Endothelial cell (in vitro differentiated cells): Measurements from ENCODE around the gene PNKP. TPM values are rescaled to one million over a fixed set of nuclear protein-coding genes. Genes with fewer than 3 reads are reported as not detected.

Experiments used
- DNase-seq: peaks from one replicate; pipeline ENCODE4 v3.0.0; 2021; ENCODE audit warnings: low spot score
- H3K27ac Mint-ChIP-seq: one replicate; pipeline ENCODE4 v1.8.0; 2021; ENCODE audit warnings: mixed read lengths, inconsistent platforms; ENCODE audit not compliant: unreplicated experiment
- H3K27me3 Mint-ChIP-seq: one replicate; pipeline ENCODE4 v1.8.0; 2021; ENCODE audit warnings: mild to moderate bottlenecking, moderate library complexity, mixed read lengths, inconsistent platforms; ENCODE audit not compliant: unreplicated experiment
- H3K36me3 Mint-ChIP-seq: one replicate; pipeline ENCODE4 v1.8.0; 2021; ENCODE audit warnings: mild to moderate bottlenecking, low read depth, mixed read lengths, inconsistent platforms; ENCODE audit not compliant: unreplicated experiment
- H3K4me1 Mint-ChIP-seq: one replicate; pipeline ENCODE4 v1.8.0; 2021; ENCODE audit warnings: mild to moderate bottlenecking, mixed read lengths, inconsistent platforms; ENCODE audit not compliant: unreplicated experiment
- H3K4me3 Mint-ChIP-seq: one replicate; pipeline ENCODE4 v1.8.0; 2021; ENCODE audit warnings: mild to moderate bottlenecking, mixed read lengths, inconsistent platforms; ENCODE audit not compliant: unreplicated experiment
- H3K9me3 Mint-ChIP-seq: one replicate; pipeline ENCODE4 v1.8.0; 2021; ENCODE audit warnings: mixed read lengths, inconsistent platforms; ENCODE audit not compliant: unreplicated experiment
- CTCF ChIP-seq: fragments of 200-600 bp; sonication (generic); IDR thresholded peaks from one replicate; pipeline ENCODE4 v1.5.0; 2021; ENCODE audit warnings: antibody characterized with exemption; ENCODE audit not compliant: unreplicated experiment
- total RNA-seq: library from RNA; stranded (reverse); fragmentation: NEBNext Ultra II Directional; extraction: Animal tissue kit (Norgen Biotek cat#: 25700); gene quantifications from one replicate; pipeline ENCODE4 v1.2.1, GENCODE V29; 2021; ENCODE audit not compliant: unreplicated experiment

PNKP gene
- total RNA-seq, 1 donor from 2014 or later: 96.0 TPM

- Mint-ChIP-seq H3K4me3 (no peak overlapping the region), H3K27me3 (peaks cover 17% of the 10 kb centered on the region), H3K9me3 (no peaks in the 10 kb centered on the region), H3K36me3 (peaks cover 16% of the 10 kb centered on the region), H3K4me1 (peaks cover 10% of the 10 kb centered on the region), H3K27ac (no peak overlapping the region)
- no peak for TF ChIP-seq CTCF
- no peak for DNase-seq
Observed at GRCh38 chr19:49846408-49846807, 21.0 kb downstream of the PNKP start.

GRCh38 chr19:49845414-49845813 is 22.0 kb downstream of the PNKP start:
- TF ChIP-seq CTCF: no peak
- DNase-seq: no peak
- Mint-ChIP-seq H3K9me3 (no peaks in the 10 kb centered on the region), H3K36me3 (peaks cover 20% of the 10 kb centered on the region), H3K4me1 (peaks cover 10% of the 10 kb centered on the region), H3K27me3 (peaks cover 14% of the 10 kb centered on the region), H3K27ac (no peak overlapping the region), H3K4me3 (no peak overlapping the region)

- no peak for DNase-seq
- peaks cover 20% of the 10 kb centered on the region for H3K36me3 Mint-ChIP-seq
- no peaks in the 10 kb centered on the region for H3K9me3 Mint-ChIP-seq
- no peak overlapping the region for H3K4me3 Mint-ChIP-seq
- TF ChIP-seq CTCF: no peak
- H3K4me1 Mint-ChIP-seq: peaks cover 4% of the 10 kb centered on the region
- H3K27ac Mint-ChIP-seq: no peak overlapping the region
- H3K27me3 Mint-ChIP-seq: peaks cover 9% of the 10 kb centered on the region
Observed at GRCh38 chr19:49844138-49845095, 23.0 kb downstream of the PNKP start.

GRCh38 chr19:49843265-49843664 is 24.1 kb downstream of the PNKP start:
- H3K27ac Mint-ChIP-seq: no peak overlapping the region
- H3K9me3 Mint-ChIP-seq: no peaks in the 10 kb centered on the region
- no peak for TF ChIP-seq CTCF
- no peak for DNase-seq
- no peak overlapping the region for H3K4me3 Mint-ChIP-seq
- no peaks in the 10 kb centered on the region for H3K4me1 Mint-ChIP-seq
- H3K27me3 Mint-ChIP-seq: peaks cover 6% of the 10 kb centered on the region
- peaks cover 22% of the 10 kb centered on the region for H3K36me3 Mint-ChIP-seq

GRCh38 chr19:49840736-49841249 is 26.6 kb downstream of the PNKP start:
- no peaks in the 10 kb centered on the region for H3K4me1 Mint-ChIP-seq
- H3K4me3 Mint-ChIP-seq: peak overlapping the region; percentile 26
- no peak for TF ChIP-seq CTCF
- H3K27ac Mint-ChIP-seq: peak overlapping the region; percentile 64
- no peaks in the 10 kb centered on the region for H3K9me3 Mint-ChIP-seq
- no peak for DNase-seq
- H3K36me3 Mint-ChIP-seq: peaks cover 36% of the 10 kb centered on the region
- H3K27me3 Mint-ChIP-seq: peaks cover 12% of the 10 kb centered on the region
